Neuronal stem cell (in vitro differentiated cells): ENCODE data around the gene CATSPERD.

Experiments
- DNase-seq: peaks from one replicate; pipeline ENCODE4 v3.0.0-alpha.2; 2013; ENCODE audit warnings: low spot score
- H2AFZ ChIP-seq: one replicate; pipeline ENCODE4 v1.6.1; 2013; ENCODE audit warnings: mild to moderate bottlenecking, low read length, inconsistent platforms
- H2AK5ac ChIP-seq: 2 replicates; pipeline ENCODE4 v1.6.1; 2013; ENCODE audit warnings: low read depth, mild to moderate bottlenecking, inconsistent platforms, low read length, moderate library complexity, mixed read lengths
- H2BK120ac ChIP-seq: 2 replicates; pipeline ENCODE4 v1.6.1; 2013; ENCODE audit warnings: low read depth, mild to moderate bottlenecking, inconsistent platforms, low read length, moderate library complexity, mixed read lengths
- H2BK12ac ChIP-seq: one replicate; pipeline ENCODE4 v1.6.1; 2013; ENCODE audit warnings: low read length, inconsistent platforms
- H2BK15ac ChIP-seq: 2 replicates; pipeline ENCODE4 v1.6.1; 2013; ENCODE audit warnings: mild to moderate bottlenecking, low read length, inconsistent platforms, mixed read lengths
- H2BK5ac ChIP-seq: one replicate; pipeline ENCODE4 v1.6.1; 2013; ENCODE audit warnings: inconsistent platforms, mild to moderate bottlenecking, low read length, moderate library complexity
- H3K14ac ChIP-seq: one replicate; pipeline ENCODE4 v1.6.1; 2013; ENCODE audit warnings: low read length, inconsistent platforms
- H3K18ac ChIP-seq: 2 replicates; pipeline ENCODE4 v1.6.1; 2013; ENCODE audit warnings: low read length, inconsistent platforms
- H3K23ac ChIP-seq: 2 replicates; pipeline ENCODE4 v1.6.1; 2013; ENCODE audit warnings: low read depth, mild to moderate bottlenecking, mixed read lengths, low read length, inconsistent platforms; ENCODE audit not compliant: poor library complexity
- H3K27ac ChIP-seq: replicated peaks from 3 replicates; pipeline ENCODE4 v1.5.1; 2013; ENCODE audit warnings: low read length, inconsistent platforms
- H3K27me3 ChIP-seq, 3 experiments: 2 replicates each; pipeline ENCODE4 v1.6.1; 2013; ENCODE audit warnings: low read length in 3 of 3, mild to moderate bottlenecking in 2 of 3, inconsistent platforms in 1 of 3, low read depth in 1 of 3, mixed read lengths in 1 of 3, moderate library complexity in 1 of 3; ENCODE audit not compliant: control insufficient read depth in 3 of 3, insufficient read depth in 3 of 3
- H3K36me3 ChIP-seq, 2 donors: replicated peaks in 1 of 2; 2 replicates each; pipeline ENCODE4 v1.6.1; 2013; ENCODE audit warnings: low read length in 2 of 2; ENCODE audit not compliant: control insufficient read depth in 2 of 2, insufficient read depth in 2 of 2
- H3K4ac ChIP-seq: 2 replicates; pipeline ENCODE4 v1.6.1; 2013; ENCODE audit warnings: inconsistent platforms, mild to moderate bottlenecking, low read length, moderate library complexity
- H3K4me1 ChIP-seq, 2 donors: 1 replicate in 1 of 2; 2 replicates in 1 of 2; pipeline ENCODE4 v1.6.1; 2013; ENCODE audit warnings: low read length in 2 of 2, low read depth in 1 of 2; ENCODE audit not compliant: control insufficient read depth in 2 of 2, insufficient read depth in 1 of 2
- H3K4me2 ChIP-seq: one replicate; pipeline ENCODE4 v1.6.1; 2013; ENCODE audit warnings: mild to moderate bottlenecking, low read length, inconsistent platforms; ENCODE audit not compliant: insufficient read depth, poor library complexity, severe bottlenecking
- H3K4me3 ChIP-seq, 2 donors: 2 replicates each; pipeline ENCODE4 v1.5.1; 2013; ENCODE audit warnings: low read length in 2 of 2, mild to moderate bottlenecking in 2 of 2, inconsistent platforms in 1 of 2, moderate library complexity in 1 of 2
- H3K79me1 ChIP-seq: one replicate; pipeline ENCODE4 v1.6.1; 2013; ENCODE audit warnings: low read depth, mild to moderate bottlenecking, inconsistent platforms, low read length, moderate library complexity
- H3K9ac ChIP-seq: one replicate; pipeline ENCODE4 v1.6.1; 2013; ENCODE audit warnings: mild to moderate bottlenecking, low read depth, low read length, inconsistent platforms; ENCODE audit not compliant: poor library complexity
- H3K9me3 ChIP-seq, 2 donors: replicated peaks in 1 of 2; 2 replicates each; pipeline versions ENCODE3 to v1.6.1; 2013; ENCODE audit warnings: low read length in 2 of 2, mild to moderate bottlenecking in 2 of 2, inconsistent platforms in 1 of 2, low read depth in 1 of 2, mixed read lengths in 1 of 2, moderate library complexity in 1 of 2; ENCODE audit not compliant: control insufficient read depth in 2 of 2, insufficient read depth in 1 of 2
- H4K8ac ChIP-seq: one replicate; pipeline ENCODE4 v1.6.1; 2013; ENCODE audit warnings: low read depth, mild to moderate bottlenecking, inconsistent platforms, low read length, moderate library complexity
- H4K91ac ChIP-seq: one replicate; pipeline ENCODE4 v1.6.1; 2013; ENCODE audit warnings: low read length, low read depth, mild to moderate bottlenecking, inconsistent platforms; ENCODE audit not compliant: poor library complexity
- WGBS, 2 donors: extraction: QIAGEN DNeasy Blood & Tissue Kit; methylation state at CpG; one replicate each; pipeline ENCODE4 v1.1.7; 2013; ENCODE audit warnings: missing lambda C conversion rate in 2 of 2, mixed read lengths in 1 of 2; ENCODE audit not compliant: insufficient read length in 2 of 2, insufficient replicate concordance in 1 of 2; ENCODE audit errors: extremely low coverage in 2 of 2; 5-methylcytosine and 5-hydroxymethylcytosine counted together

Gene CATSPERD

DNA sequence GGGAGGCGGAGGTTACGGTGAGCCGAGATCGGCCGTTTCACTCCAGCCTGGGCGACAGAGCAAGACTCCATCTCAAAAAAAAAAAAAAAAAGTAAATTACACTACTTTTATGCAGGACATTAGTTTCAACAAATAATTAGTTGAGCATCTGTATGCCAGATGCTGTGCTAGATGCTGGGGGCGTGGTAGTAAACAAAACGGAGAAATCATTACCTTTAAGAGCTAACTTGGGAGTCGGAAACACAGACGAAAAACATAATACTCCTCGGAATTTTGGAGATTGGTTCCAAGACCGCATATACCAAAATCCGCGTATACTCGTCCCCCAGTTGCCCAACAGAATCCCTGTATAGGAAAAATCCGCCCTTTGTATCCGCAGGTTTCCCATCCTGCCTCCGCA, 71.8 kb downstream of the CATSPERD start:
- Histone ChIP-seq H2BK5ac (no peak overlapping the region), H3K4me2 (no peak overlapping the region), H2BK15ac (no peak overlapping the region), H3K4me1 (peaks cover 4 to 7% of the 10 kb centered on the region in 2 donors), H3K4ac (no peak overlapping the region), H2AFZ (no peak overlapping the region), H3K9me3 (peaks cover 0 to 2% of the 10 kb centered on the region in 2 donors), H3K14ac (no peak overlapping the region), H2AK5ac (no peak overlapping the region), H3K79me1 (peaks cover 11% of the 10 kb centered on the region), H3K18ac (no peak overlapping the region), H2BK12ac (no peak overlapping the region), H3K36me3 (peaks cover 23 to 30% of the 10 kb centered on the region in 2 donors), H3K27ac (no peak overlapping the region), H3K4me3 (no peak overlapping the region), H3K27me3 (peaks cover 0 to 2% (median 0%) of the 10 kb centered on the region in 3 experiments), H3K9ac (no peak overlapping the region), H3K23ac (no peak overlapping the region), H2BK120ac (no peak overlapping the region), H4K8ac (no peak overlapping the region), H4K91ac (no peak overlapping the region)
- no CpG with 5 or more reads among the region's 18 CpGs for WGBS, 2 donors
- DNase-seq, result no peak

DNA sequence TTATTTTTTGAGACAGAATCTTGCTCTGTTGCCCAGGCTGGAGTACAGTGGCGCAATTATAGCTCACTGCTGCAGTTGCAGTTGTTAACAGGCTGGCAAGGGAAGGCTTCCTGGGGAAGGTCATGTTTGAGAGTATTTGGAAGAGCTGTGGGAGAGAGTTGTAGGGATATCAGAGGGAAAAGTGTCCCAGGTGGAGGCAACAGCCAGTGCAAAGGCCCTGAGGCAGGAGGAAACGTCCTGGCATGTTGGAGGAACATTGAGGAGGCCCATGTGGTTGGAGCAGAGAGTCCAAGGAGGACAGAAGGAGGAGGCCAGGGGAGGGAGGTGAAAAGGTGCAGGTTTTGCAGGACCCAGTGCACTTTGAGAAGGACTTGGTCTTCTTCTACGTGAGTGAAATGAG, 72.8 kb downstream of the CATSPERD start:
- WGBS, 2 donors, result no CpG with 5 or more reads among the region's 3 CpGs
- Histone ChIP-seq H3K27ac (no peak overlapping the region), H2AK5ac (peak overlapping the region; percentile 79), H4K91ac (no peak overlapping the region), H3K23ac (no peak overlapping the region), H3K27me3 (peaks cover 0 to 4% (median 0%) of the 10 kb centered on the region in 3 experiments), H3K9ac (no peak overlapping the region), H3K9me3 (peaks cover 0 to 2% of the 10 kb centered on the region in 2 donors), H3K4ac (no peak overlapping the region), H2BK12ac (no peak overlapping the region), H2BK5ac (peak overlapping the region; percentile 5), H3K79me1 (peaks cover 9% of the 10 kb centered on the region), H2BK15ac (no peak overlapping the region), H3K18ac (no peak overlapping the region), H3K14ac (no peak overlapping the region), H3K4me3 (peak overlapping the region in 1 of 2 donors; percentile 23), H3K4me1 (peaks cover 4 to 7% of the 10 kb centered on the region in 2 donors), H2AFZ (no peak overlapping the region), H3K36me3 (peaks cover 13 to 20% of the 10 kb centered on the region in 2 donors), H4K8ac (no peak overlapping the region), H2BK120ac (no peak overlapping the region), H3K4me2 (no peak overlapping the region)
- no peak for DNase-seq

DNA sequence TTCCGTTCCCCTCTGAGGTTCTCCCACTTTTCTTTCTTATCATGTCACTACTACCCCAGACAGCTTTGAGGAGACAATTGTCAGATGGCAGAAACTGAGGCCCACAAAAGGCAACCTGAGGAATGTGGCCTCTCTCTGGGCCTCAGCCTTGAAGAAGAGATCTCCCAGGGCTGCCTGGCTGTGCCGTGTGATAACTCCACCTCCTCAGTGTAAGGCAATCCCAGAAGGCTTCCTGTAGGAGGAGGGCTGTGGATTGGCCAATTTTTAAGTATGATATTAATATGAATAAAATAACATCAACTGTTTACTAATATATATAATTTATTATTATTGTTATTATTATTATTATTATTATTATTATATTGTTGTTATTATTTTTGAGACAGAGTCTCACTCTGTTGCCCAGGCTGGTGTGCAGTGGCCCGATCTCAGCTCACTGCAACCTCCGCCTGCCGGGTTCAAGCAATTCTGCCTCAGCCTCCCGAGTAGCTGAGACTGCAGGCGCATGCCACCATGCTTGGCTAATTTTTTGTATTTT, 75.0 kb downstream of the CATSPERD start:
- Histone ChIP-seq H3K4me3 (no peak overlapping the region), H3K18ac (no peak overlapping the region), H3K4me2 (no peak overlapping the region), H2BK15ac (no peak overlapping the region), H3K36me3 (no peaks in the 10 kb centered on the region), H3K27me3 (peaks cover 0 to 4% (median 0%) of the 10 kb centered on the region in 3 experiments), H3K23ac (no peak overlapping the region), H2AK5ac (no peak overlapping the region), H3K9ac (no peak overlapping the region), H4K91ac (no peak overlapping the region), H2AFZ (no peak overlapping the region), H3K4ac (no peak overlapping the region), H3K79me1 (peaks cover 2% of the 10 kb centered on the region), H2BK12ac (no peak overlapping the region), H4K8ac (no peak overlapping the region), H3K14ac (no peak overlapping the region), H3K4me1 (peaks cover 2 to 8% of the 10 kb centered on the region in 2 donors), H2BK5ac (no peak overlapping the region), H3K9me3 (peaks cover 0 to 2% of the 10 kb centered on the region in 2 donors), H2BK120ac (no peak overlapping the region), H3K27ac (no peak overlapping the region)
- no peak for DNase-seq
- WGBS, 2 donors, result no CpG with 5 or more reads among the region's 7 CpGs

DNA sequence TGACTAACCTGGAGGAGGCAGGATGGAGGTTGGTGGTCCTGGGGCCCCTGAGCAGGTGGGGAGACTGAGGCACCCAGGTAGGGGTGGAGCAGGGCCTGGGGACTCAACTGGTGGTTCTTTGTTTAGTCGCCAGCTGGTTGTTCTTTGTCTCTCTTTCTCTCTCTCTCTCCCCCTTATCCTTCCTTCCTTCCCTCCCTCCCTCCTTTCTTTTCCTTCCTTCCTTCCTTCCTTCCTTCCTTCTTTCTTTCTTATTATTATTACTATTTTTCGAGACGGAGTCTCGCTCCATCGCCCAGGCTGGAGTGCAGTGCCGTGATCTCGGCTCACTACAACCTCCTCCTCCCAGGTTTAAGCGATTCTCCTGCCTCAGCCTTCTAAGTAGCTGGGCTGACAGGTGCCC, 77.8 kb downstream of the CATSPERD start:
- WGBS, 2 donors, result no CpG with 5 or more reads among the region's 8 CpGs

More for the DNA sequence above, 77.8 kb downstream of the CATSPERD start:
- no peak overlapping the region for H2BK12ac ChIP-seq
- no peak overlapping the region for H2AFZ ChIP-seq
- no peaks in the 10 kb centered on the region for H3K36me3 ChIP-seq
- H2BK15ac ChIP-seq, result peak overlapping the region; percentile 95
- H3K23ac ChIP-seq, result no peak overlapping the region
- H4K91ac ChIP-seq, result peak overlapping the region; percentile 92
- peak overlapping the region; percentile 38 for H3K18ac ChIP-seq
- H3K27ac ChIP-seq, result no peak overlapping the region
- H2BK5ac ChIP-seq, result peak overlapping the region; percentile 22
- no peak overlapping the region for H2BK120ac ChIP-seq
- no peak overlapping the region for H3K9ac ChIP-seq
- peaks cover 0 to under 1% of the 10 kb centered on the region in 2 donors for H3K9me3 ChIP-seq
- peaks cover 4% of the 10 kb centered on the region for H3K79me1 ChIP-seq
- H3K4me1 ChIP-seq, result peaks cover 9 to 18% of the 10 kb centered on the region in 2 donors
- peaks cover 0 to 4% (median 0%) of the 10 kb centered on the region in 3 experiments for H3K27me3 ChIP-seq
- no peak overlapping the region for H3K4ac ChIP-seq
- H2AK5ac ChIP-seq, result peak overlapping the region; percentile 86
- H3K4me2 ChIP-seq, result no peak overlapping the region
- no peak overlapping the region for H3K14ac ChIP-seq
- no peak overlapping the region for H3K4me3 ChIP-seq
- DNase-seq, result no peak
- no peak overlapping the region for H4K8ac ChIP-seq
